Neural crest cell (in vitro differentiated cells): ENCODE measurements around the gene SELE. TPM values are rescaled to one million over a fixed set of nuclear protein-coding genes. Genes with fewer than 3 reads are reported as not detected.

Experiments
- DNase-seq: peaks from one replicate; pipeline ENCODE4 v3.0.0; 2021; ENCODE audit warnings: low read depth, mixed read lengths, low spot score
- H3K27ac Mint-ChIP-seq: one replicate; pipeline ENCODE4 v1.8.0; 2021; ENCODE audit warnings: mild to moderate bottlenecking, mixed read lengths; ENCODE audit not compliant: unreplicated experiment
- H3K27me3 Mint-ChIP-seq: 2 replicates; pipeline ENCODE4 v1.8.0; 2021; ENCODE audit warnings: low read depth, mild to moderate bottlenecking, mixed read lengths
- H3K36me3 Mint-ChIP-seq: 2 replicates; pipeline ENCODE4 v1.8.0; 2021; ENCODE audit warnings: low read depth, mild to moderate bottlenecking, mixed read lengths
- H3K4me1 Mint-ChIP-seq: 2 replicates; pipeline ENCODE4 v1.8.0; 2021; ENCODE audit warnings: mixed read lengths
- H3K4me3 Mint-ChIP-seq: one replicate; pipeline ENCODE4 v1.8.0; 2021; ENCODE audit warnings: mild to moderate bottlenecking, mixed read lengths
- H3K9me3 Mint-ChIP-seq: 2 replicates; pipeline ENCODE4 v1.8.0; 2021; ENCODE audit warnings: mixed read lengths
- CTCF ChIP-seq: fragments of 200-600 bp; sonication (generic); conservative IDR thresholded peaks from 2 replicates; pipeline ENCODE4 v1.5.0; 2021; ENCODE audit warnings: antibody characterized with exemption, mild to moderate bottlenecking
- total RNA-seq: library from RNA; stranded (reverse); gene quantifications from 2 replicates; pipeline ENCODE4 v1.2.1, GENCODE V29; 2021

The SELE gene
- total RNA-seq, 1 donor from 2014 or later: not detected

GRCh38 chr1:169739980-169740379 is 6.1 kb upstream of the SELE start:
- no peak for DNase-seq
- Mint-ChIP-seq H3K9me3 (peaks cover 4% of the 10 kb centered on the region), H3K4me3 (no peak overlapping the region), H3K4me1 (no peaks in the 10 kb centered on the region), H3K27me3 (peaks cover 28% of the 10 kb centered on the region), H3K27ac (no peak overlapping the region), H3K36me3 (no peaks in the 10 kb centered on the region)
- no peak for TF ChIP-seq CTCF

- Mint-ChIP-seq H3K4me1 (no peaks in the 10 kb centered on the region), H3K9me3 (no peaks in the 10 kb centered on the region), H3K27me3 (peaks cover 56% of the 10 kb centered on the region), H3K36me3 (no peaks in the 10 kb centered on the region), H3K27ac (no peak overlapping the region), H3K4me3 (no peak overlapping the region)
- no peak for TF ChIP-seq CTCF
- DNase-seq: no peak
Observed at GRCh38 chr1:169731446-169731845, 2.4 kb downstream of the SELE start.

- H3K27me3 Mint-ChIP-seq: peaks cover 60% of the 10 kb centered on the region
- DNase-seq: no peak
- no peak overlapping the region for H3K4me3 Mint-ChIP-seq
- no peak overlapping the region for H3K27ac Mint-ChIP-seq
- no peaks in the 10 kb centered on the region for H3K4me1 Mint-ChIP-seq
- H3K36me3 Mint-ChIP-seq: no peaks in the 10 kb centered on the region
- H3K9me3 Mint-ChIP-seq: no peaks in the 10 kb centered on the region
- no peak for TF ChIP-seq CTCF
Observed at GRCh38 chr1:169729991-169730390, 3.9 kb downstream of the SELE start.

- Mint-ChIP-seq H3K27ac (no peak overlapping the region), H3K4me1 (no peaks in the 10 kb centered on the region), H3K27me3 (peaks cover 56% of the 10 kb centered on the region), H3K4me3 (no peak overlapping the region), H3K9me3 (no peaks in the 10 kb centered on the region), H3K36me3 (no peaks in the 10 kb centered on the region)
- DNase-seq: no peak
- no peak for TF ChIP-seq CTCF
Observed at GRCh38 chr1:169727307-169727706, 6.6 kb downstream of the SELE start.

GRCh38 chr1:169726851-169727250 is 7.0 kb downstream of the SELE start:
- Mint-ChIP-seq H3K4me1 (no peaks in the 10 kb centered on the region), H3K36me3 (no peaks in the 10 kb centered on the region), H3K4me3 (no peak overlapping the region), H3K27me3 (peaks cover 55% of the 10 kb centered on the region), H3K9me3 (no peaks in the 10 kb centered on the region), H3K27ac (no peak overlapping the region)
- DNase-seq: no peak
- TF ChIP-seq CTCF: no peak

- Mint-ChIP-seq H3K27me3 (peaks cover 47% of the 10 kb centered on the region), H3K27ac (no peak overlapping the region), H3K4me3 (no peak overlapping the region), H3K9me3 (no peaks in the 10 kb centered on the region), H3K4me1 (no peaks in the 10 kb centered on the region), H3K36me3 (no peaks in the 10 kb centered on the region)
- no peak for TF ChIP-seq CTCF
- no peak for DNase-seq
Observed at GRCh38 chr1:169725930-169726329, 7.9 kb downstream of the SELE start.
